ENCODE measurements around the gene SPAG16.

DNA sequence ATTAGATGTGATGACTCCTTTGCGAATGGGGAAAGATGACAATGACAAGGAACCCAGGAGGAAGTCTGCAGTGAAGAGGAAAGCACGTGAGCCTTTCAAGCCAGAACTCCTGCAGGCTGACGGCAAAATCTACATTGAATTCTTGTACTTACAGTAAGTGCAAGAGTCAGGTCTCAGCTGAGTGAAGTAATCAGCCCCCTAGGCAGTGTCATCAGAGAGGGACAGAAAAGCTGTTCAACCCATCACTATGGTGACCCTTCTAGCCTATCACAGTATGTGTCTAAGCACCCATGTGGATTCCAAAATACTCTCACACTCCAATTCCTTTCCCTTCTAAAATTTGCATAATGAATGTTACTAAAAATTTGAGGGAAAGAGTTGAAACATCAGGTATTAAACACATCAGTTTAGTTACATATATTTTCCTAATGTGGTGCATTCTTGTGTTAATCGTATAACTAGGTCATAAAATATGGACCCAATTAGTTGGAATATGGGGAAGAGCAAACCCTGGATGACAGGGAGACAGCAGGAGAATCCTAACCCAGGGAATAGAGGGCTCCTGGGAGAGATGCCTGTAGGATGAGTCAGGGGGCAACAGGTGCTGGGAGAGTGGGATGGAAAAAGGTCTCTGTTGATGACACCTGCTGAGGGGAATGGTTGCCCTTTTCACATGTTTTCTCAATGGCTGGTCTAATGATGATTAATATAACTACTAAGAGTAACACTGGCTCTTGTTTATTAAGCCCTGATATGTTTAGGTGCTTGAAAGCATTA is 1166.0 kb downstream of the SPAG16 start:
- TF ChIP-seq CTCF (IDR thresholded peaks at IDR 0.05; ENCODE audit: insufficient read depth, low read length) (no peak), POLR2AphosphoS5 (IDR thresholded peaks at IDR 0.05; ENCODE audit: low read depth) (no peak)
- TF ChIP-seq, protein P1, sequence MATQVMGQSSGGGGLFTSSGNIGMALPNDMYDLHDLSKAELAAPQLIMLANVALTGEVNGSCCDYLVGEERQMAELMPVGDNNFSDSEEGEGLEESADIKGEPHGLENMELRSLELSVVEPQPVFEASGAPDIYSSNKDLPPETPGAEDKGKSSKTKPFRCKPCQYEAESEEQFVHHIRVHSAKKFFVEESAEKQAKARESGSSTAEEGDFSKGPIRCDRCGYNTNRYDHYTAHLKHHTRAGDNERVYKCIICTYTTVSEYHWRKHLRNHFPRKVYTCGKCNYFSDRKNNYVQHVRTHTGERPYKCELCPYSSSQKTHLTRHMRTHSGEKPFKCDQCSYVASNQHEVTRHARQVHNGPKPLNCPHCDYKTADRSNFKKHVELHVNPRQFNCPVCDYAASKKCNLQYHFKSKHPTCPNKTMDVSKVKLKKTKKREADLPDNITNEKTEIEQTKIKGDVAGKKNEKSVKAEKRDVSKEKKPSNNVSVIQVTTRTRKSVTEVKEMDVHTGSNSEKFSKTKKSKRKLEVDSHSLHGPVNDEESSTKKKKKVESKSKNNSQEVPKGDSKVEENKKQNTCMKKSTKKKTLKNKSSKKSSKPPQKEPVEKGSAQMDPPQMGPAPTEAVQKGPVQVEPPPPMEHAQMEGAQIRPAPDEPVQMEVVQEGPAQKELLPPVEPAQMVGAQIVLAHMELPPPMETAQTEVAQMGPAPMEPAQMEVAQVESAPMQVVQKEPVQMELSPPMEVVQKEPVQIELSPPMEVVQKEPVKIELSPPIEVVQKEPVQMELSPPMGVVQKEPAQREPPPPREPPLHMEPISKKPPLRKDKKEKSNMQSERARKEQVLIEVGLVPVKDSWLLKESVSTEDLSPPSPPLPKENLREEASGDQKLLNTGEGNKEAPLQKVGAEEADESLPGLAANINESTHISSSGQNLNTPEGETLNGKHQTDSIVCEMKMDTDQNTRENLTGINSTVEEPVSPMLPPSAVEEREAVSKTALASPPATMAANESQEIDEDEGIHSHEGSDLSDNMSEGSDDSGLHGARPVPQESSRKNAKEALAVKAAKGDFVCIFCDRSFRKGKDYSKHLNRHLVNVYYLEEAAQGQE (IDR thresholded peaks at IDR 0.05; ENCODE audit: insufficient replicate concordance, low read depth), result no peak

Data from HL-60 (cell line).